GM23338 (cell line): ENCODE data around the gene ATXN7L3. TPM values are rescaled to one million over a fixed set of nuclear protein-coding genes. Genes with fewer than 3 reads are reported as not detected.

Experiments
- ATAC-seq: fragments of 200-7000 bp; cut with Tn5 transposase; 3 replicates; pipeline ENCODE4 v1.9.1; 2020
- DNase-seq: peaks from one replicate; pipeline ENCODE4 v3.0.0-alpha.2; 2015; ENCODE audit warnings: low spot score
- H2AFZ ChIP-seq: fragments of 200-600 bp; sonication (generic); 2 replicates; pipeline ENCODE4 v1.8.0; 2016; ENCODE audit warnings: antibody characterized with exemption, mild to moderate bottlenecking, moderate library complexity
- H3F3A ChIP-seq: fragments of 200-600 bp; sonication (generic); replicated peaks from 2 replicates; pipeline ENCODE4 v1.8.0; 2017; ENCODE audit warnings: antibody characterized with exemption, mixed run types, low read depth
- H3K27ac ChIP-seq: fragments of 200-600 bp; sonication (generic); 2 replicates; pipeline ENCODE4 v1.6.1; 2016; ENCODE audit warnings: low read depth
- H3K27me3 ChIP-seq: fragments of 200-600 bp; sonication (generic); 2 replicates; pipeline ENCODE4 v1.8.0; 2016; ENCODE audit warnings: mild to moderate bottlenecking, mixed run types, moderate library complexity; ENCODE audit not compliant: insufficient read depth
- H3K36me3 ChIP-seq: fragments of 200-600 bp; sonication (generic); 2 replicates; pipeline ENCODE4 v1.8.0; 2016; ENCODE audit warnings: mild to moderate bottlenecking; ENCODE audit not compliant: insufficient read depth
- H3K4me1 ChIP-seq: fragments of 200-600 bp; sonication (generic); 2 replicates; pipeline ENCODE4 v1.8.0; 2016; ENCODE audit warnings: mild to moderate bottlenecking, moderate library complexity; ENCODE audit not compliant: insufficient read depth
- H3K4me2 ChIP-seq: fragments of 200-600 bp; sonication (generic); 2 replicates; pipeline ENCODE4 v1.7.1; 2017; ENCODE audit warnings: mixed run types
- H3K4me3 ChIP-seq: fragments of 200-600 bp; sonication (generic); 2 replicates; pipeline ENCODE4 v1.6.1; 2016; ENCODE audit warnings: mixed run types
- H3K79me2 ChIP-seq: fragments of 200-600 bp; sonication (generic); replicated peaks from 2 replicates; pipeline ENCODE4 v1.8.0; 2017; ENCODE audit warnings: mild to moderate bottlenecking; ENCODE audit not compliant: insufficient read depth
- H3K9me2 ChIP-seq: fragments of 200-600 bp; sonication (generic); 2 replicates; pipeline ENCODE4 v1.8.0; 2017; ENCODE audit not compliant: insufficient read depth
- H4K20me1 ChIP-seq: fragments of 200-600 bp; sonication (generic); replicated peaks from 2 replicates; pipeline ENCODE4 v1.8.0; 2017; ENCODE audit warnings: mild to moderate bottlenecking; ENCODE audit not compliant: insufficient read depth
- H3K27ac Mint-ChIP-seq: 2 replicates; pipeline ENCODE4 v1.8.0; 2020; ENCODE audit warnings: inconsistent platforms, mild to moderate bottlenecking, moderate library complexity, mixed read lengths
- H3K27me3 Mint-ChIP-seq: 3 replicates; pipeline ENCODE4 v1.8.0; 2022; ENCODE audit warnings: low read depth, mild to moderate bottlenecking, moderate library complexity, mixed read lengths, inconsistent platforms; ENCODE audit not compliant: insufficient read depth, poor library complexity
- H3K36me3 Mint-ChIP-seq: 3 replicates; pipeline ENCODE4 v1.8.0; 2021; ENCODE audit warnings: low read depth, mild to moderate bottlenecking, inconsistent platforms, moderate library complexity, mixed read lengths
- H3K4me1 Mint-ChIP-seq: 3 replicates; pipeline ENCODE4 v1.8.0; 2020; ENCODE audit warnings: mild to moderate bottlenecking, inconsistent platforms, mixed read lengths
- H3K4me3 Mint-ChIP-seq: 3 replicates; pipeline ENCODE4 v1.8.0; 2021; ENCODE audit warnings: moderate library complexity, mild to moderate bottlenecking, inconsistent platforms, mixed read lengths
- H3K9me3 Mint-ChIP-seq: 3 replicates; pipeline ENCODE4 v1.8.0; 2020; ENCODE audit warnings: moderate library complexity, mild to moderate bottlenecking, inconsistent platforms, mixed read lengths
- ETS1 ChIP-seq: IDR thresholded peaks from 2 replicates; pipeline ENCODE4 v1.6.1; 2016; ENCODE audit warnings: antibody characterized with exemption
- EZH2phosphoT487 ChIP-seq: fragments of 200-600 bp; sonication (generic); IDR thresholded peaks from one replicate; pipeline ENCODE4 v1.8.1; 2018; ENCODE audit warnings: antibody characterized with exemption; ENCODE audit not compliant: unreplicated experiment
- REST ChIP-seq: IDR thresholded peaks from one replicate; pipeline ENCODE4 v1.6.1; 2018; ENCODE audit warnings: antibody characterized with exemption; ENCODE audit not compliant: unreplicated experiment
- ZNF462 ChIP-seq: fragments of 250-450 bp; sonication (Bioruptor Pico); IDR thresholded peaks from 2 replicates; pipeline ENCODE4 v1.5.0; 2020; ENCODE audit warnings: mild to moderate bottlenecking, moderate library complexity
- polyA plus RNA-seq: library from polyadenylated mRNA; unstranded; fragments of >200 nt; fragmentation: Nextera tagmentation; extraction: Ambion mirVana; gene quantifications from 2 replicates; pipeline ENCODE4 v1.2.1, GENCODE V29; 2016
- total RNA-seq: library from RNA; depleted of rRNA; stranded (reverse); fragments of >200 nt; shearing (Covaris generic); gene quantifications from 2 replicates; pipeline ENCODE4 v1.2.3, GENCODE V29; 2014

The ATXN7L3 gene
- total and polyA plus RNA-seq, 2 experiments from 2014 or later, result 20.6 to 95.0 TPM

GRCh38 chr17:44232061-44232460 is 32.4 kb upstream of the ATXN7L3 start (continued):
- TF ChIP-seq ZNF462, result no peak

DNA sequence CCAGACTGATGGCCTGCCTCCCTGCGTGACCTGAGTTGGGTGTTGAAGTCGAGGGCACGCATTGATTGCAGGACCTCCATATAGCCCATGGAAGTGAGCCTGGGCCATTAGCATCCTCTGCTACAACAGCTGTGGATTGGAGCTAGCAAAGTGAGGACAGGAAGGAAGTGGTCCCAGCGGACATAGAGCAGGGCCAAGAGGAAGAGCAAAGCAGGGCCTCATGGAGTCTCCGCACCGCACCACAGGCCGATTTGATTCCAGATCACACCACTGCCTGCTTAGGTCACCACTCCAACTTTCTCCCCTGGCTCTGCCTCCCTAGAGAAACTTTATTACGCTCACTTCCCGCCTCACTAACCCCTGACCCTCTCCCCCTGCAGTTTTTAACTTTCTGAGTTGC is 30.5 kb upstream of the ATXN7L3 start:
- H4K20me1 ChIP-seq, result no peaks in the 10 kb centered on the region
- Mint-ChIP-seq H3K36me3 (no peaks in the 10 kb centered on the region), H3K4me3 (no peak overlapping the region), H3K27me3 (peaks cover 8% of the 10 kb centered on the region), H3K9me3 (no peaks in the 10 kb centered on the region), H3K27ac (no peak overlapping the region), H3K4me1 (no peaks in the 10 kb centered on the region)
- H3K79me2 ChIP-seq, result no peaks in the 10 kb centered on the region
- H3K4me1 ChIP-seq, result no peaks in the 10 kb centered on the region
- DNase-seq (no peak), ATAC-seq (no peak)
- no peaks in the 10 kb centered on the region for H3F3A ChIP-seq
- no peaks in the 10 kb centered on the region for H3K27me3 ChIP-seq
- no peaks in the 10 kb centered on the region for H3K9me2 ChIP-seq
- no peak overlapping the region for H3K4me3 ChIP-seq
- no peaks in the 10 kb centered on the region for H3K36me3 ChIP-seq
- H2AFZ ChIP-seq, result peak overlapping the region; percentile 43; the same call in 1 of the 2 replicates
- H3K4me2 ChIP-seq, result no peak overlapping the region
- H3K27ac ChIP-seq, result no peak overlapping the region
- TF ChIP-seq REST (no peak), ZNF462 (no peak), EZH2phosphoT487 (no peak), ETS1 (no peak)
